Activated CD4-positive, alpha-beta T cell treated with anti-CD3 and anti-CD28 coated beads, Interleukin-2, amount 50 U/mL, for 1 hour (primary cell): ENCODE data around the gene CELA3B.
"Not testable (repeated sequence)": the region's sequence is repeated elsewhere in the genome, so short reads cannot be mapped to it uniquely, and the experiment has no call there.

Experiments
- DNase-seq: peaks from one replicate; pipeline ENCODE4 v3.0.0-alpha.2; 2020

The CELA3B gene

DNA sequence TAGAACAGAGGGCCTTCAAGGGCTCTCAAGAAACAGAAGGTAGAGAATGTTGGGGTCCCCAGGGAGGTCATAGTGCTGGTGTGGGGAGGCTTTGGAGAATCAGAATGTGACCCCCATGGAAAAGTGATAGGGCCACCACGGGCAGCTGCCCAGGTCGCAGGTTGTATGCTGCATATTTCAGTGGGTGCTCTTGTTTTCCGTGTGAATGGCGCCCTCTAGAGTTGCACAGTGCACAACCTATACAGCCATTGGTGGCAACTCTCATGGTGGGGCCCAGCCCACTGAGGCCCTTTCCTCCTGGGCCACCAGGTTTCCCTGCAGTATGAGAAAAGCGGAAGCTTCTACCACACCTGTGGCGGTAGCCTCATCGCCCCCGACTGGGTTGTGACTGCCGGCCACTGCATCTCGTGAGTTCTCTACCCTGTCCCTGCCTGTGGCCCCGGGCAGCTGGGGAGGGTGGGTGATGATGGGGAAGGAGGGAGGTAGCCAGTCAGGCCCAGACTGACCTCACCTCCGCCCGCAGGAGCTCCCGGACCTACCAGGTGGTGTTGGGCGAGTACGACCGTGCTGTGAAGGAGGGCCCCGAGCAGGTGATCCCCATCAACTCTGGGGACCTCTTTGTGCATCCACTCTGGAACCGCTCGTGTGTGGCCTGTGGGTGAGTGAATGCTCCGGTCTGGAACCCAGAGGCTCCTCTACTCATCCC lies 3.8 kb downstream of the CELA3B start:
- not testable (repeated sequence) for DNase-seq

DNA sequence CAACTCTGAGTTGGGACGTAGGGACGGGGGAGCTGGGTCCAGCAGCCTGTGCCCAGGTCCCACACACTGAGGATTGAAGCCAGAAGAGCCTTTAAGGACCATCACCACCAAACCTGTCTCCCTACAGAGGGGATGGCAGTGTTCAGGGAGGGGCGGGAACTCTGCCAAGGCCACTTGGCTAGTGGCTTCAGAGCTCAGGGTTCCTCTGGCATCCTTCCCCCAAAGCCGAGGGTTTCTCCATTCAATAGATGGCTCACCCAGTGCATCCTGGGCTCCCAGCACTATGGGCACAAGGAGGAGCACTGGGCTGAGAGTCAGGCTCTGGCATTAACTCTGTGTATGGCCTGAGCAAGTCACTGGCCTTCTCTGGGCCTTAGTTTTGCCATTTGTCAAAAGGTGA lies 4.4 kb downstream of the CELA3B start:
- not testable (repeated sequence) for DNase-seq

DNA sequence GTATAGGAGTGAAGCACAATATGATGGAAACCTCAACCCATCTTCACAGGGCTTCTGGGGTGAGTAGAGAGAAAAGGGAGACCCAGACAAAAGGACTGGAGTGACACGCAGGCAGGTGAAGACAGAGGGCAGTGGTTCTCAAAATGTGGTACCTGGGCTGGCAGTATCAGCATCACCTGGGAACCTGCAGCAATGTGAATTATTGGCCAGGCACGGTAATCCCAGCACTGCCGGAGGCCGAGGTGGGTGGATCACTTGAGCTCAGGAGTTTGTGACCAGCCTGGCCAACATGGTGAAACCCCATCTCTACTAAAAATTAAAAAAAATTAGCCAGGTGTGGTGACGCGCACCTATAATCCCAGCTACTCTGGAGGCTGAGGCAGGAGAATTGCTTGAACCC lies 5.3 kb downstream of the CELA3B start:
- DNase-seq, result not testable (repeated sequence)

DNA sequence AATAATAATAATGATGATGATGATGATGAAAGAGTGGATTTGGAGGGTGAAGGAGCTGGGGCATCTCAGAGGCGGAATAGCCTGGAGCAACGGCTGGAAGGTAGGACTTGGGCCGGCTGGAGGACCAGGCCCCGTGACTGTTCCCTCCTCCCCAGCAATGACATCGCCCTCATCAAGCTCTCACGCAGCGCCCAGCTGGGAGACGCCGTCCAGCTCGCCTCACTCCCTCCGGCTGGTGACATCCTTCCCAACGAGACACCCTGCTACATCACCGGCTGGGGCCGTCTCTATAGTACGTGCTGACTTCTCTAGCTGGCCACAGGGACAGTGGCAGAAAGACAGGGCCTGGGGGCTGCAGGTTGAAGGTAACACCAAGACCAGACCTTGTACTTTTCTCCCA lies 6.7 kb downstream of the CELA3B start:
- DNase-seq, result not testable (repeated sequence)

DNA sequence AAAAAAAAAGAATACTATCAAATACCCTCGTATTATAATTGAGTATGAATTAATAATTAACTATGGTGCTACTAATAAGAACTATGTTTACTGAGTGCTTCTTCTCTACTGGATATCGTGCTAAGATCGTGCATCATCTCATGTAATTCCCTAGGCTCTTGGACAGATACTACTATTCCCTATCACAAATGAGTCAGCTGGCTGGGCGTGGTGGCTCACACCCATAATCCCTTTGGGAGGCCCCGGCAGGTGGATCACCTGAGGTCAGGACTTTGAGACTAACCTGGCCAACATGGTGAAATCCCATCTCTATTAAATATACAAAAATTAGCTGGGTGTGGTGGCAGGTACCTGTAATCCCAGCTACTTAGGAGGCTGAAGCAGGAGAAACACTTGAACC lies 9.1 kb downstream of the CELA3B start:
- not testable (repeated sequence) for DNase-seq

DNA sequence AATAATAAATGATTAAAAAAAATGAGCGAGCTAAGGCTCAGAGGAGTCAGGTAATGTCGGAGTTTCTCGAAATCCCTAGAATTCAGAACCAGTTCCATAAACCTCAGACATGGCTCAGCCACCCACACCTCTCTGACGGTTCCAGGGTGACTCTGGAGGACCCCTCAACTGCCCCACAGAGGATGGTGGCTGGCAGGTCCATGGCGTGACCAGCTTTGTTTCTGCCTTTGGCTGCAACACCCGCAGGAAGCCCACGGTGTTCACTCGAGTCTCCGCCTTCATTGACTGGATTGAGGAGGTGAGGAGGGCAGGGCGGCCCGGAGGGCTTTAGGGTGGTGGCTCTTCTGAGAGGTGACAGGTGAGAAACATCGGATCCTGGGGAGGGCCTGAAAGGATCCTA lies 9.6 kb downstream of the CELA3B start:
- DNase-seq, result not testable (repeated sequence)

DNA sequence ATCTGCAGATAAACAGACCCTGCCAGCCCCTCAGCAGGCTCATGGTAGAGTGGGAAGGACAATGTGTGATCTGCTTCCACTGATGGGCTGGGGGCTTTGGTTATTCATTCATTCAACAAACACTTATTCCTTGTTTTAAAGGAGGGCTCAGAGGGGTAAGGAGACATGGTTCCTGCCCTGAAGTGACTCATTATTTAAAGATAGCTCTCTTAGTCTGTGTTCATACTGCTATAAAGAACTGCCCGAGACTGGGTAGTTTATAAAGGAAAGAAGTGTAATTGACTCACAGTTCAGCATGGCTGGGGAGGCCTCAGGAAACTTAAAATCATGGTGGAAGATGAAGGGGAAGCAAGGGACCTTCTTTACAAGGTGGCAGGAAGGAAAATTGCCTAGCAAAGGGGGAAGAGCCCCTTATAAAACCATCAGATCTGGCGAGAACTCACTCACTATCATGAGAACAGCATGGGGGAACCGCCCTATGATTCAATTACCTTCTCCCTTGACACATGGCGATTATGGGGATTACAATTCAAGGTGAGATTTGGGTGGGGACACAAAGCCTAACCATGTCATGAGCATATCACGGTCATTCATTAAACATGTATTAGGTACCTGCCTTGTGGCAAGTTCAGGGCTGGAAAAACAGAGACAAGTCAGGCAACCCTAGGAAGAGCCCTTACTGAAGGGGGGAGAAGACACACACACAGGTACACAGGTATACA lies 13.0 kb downstream of the CELA3B start:
- DNase-seq, result not testable (repeated sequence)

DNA sequence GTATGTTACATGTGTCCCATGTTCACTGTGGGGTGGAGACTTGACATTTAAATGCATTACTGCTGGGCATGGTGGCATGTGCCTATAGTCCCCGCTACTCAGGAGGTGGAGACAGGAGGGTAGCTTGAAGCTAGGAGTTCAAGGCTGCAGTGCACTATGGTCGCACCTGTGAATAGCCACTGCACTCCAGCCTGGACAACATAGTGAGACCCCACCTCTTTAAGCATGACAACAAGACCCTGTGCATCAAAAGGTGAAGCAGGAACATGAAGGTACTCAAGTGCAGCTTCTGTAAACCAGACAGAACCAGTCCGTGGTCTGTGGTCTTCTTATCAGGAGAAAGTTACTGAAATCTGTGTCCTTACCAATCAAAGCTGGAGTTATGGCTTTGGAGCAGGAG lies 15.4 kb downstream of the CELA3B start:
- not testable (repeated sequence) for DNase-seq

DNA sequence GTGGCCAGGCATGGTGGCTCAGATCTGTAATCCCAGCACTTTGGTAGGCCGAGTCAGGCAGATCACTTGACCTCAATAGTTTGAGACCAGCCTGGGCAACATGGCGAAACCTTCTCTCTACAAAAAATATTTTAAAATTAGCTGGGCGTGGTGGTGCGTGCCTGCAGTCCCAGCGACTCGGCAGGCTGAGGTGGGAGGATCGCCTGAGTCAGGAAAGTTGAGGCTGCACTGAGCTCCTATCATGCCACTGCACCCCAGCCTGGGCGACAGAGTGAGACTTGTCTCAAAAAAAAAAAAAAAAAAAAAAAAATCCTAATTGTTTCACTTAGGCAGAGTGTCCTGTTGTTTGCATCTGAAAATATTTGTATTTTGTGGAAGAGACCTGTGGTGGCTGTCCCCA lies 17.9 kb downstream of the CELA3B start:
- DNase-seq, result not testable (repeated sequence)

DNA sequence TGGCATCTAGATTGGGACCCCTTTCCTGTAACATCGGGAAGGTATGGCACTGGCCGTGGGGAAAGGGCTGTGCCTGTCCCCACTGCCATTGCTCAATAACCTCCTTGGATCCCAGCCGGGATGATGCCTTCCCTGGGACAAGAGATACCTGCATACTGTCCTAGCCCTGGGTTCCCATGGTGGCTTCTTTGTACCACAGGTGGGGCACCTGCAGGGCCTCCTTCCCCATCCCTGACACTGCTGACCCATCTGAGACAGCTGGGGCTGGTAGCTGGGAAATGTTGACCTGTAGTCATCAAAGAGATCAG lies 19.8 kb downstream of the CELA3B start:
- not testable (repeated sequence) for DNase-seq

DNA sequence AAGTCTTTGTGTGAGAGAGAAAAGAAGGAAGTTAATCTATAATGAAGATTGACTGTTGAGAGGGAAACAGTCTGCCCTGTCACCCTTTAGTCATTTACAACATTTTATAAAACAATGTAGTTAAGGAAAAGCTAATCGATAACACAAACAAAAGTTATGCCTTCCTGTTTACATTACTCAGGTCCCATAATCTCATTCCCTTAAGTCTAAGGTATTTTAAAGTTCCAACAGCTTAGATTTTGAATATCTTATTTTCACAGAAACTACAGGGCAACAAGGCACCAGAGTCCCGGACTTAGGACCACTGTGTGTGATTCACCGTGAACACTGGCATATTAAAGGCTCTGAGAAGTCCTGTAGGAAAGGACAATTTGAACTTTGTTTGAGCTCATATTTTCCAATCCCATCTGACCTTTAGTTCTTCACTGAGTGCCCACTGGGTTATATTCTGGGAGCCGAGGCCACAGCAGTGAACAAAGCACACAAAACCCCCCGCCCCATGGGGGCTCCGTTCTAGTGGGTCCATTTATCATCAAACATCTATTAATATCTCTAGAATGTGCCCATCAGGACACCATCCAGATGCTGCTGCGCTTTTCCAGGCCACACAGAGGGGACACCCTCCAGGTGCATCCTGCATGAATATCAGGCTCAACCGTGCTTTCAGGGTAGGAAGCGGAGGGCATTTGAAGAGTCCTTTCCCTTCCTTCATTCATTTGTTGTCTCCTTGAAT lies 21.2 kb downstream of the CELA3B start:
- DNase-seq, result not testable (repeated sequence)

DNA sequence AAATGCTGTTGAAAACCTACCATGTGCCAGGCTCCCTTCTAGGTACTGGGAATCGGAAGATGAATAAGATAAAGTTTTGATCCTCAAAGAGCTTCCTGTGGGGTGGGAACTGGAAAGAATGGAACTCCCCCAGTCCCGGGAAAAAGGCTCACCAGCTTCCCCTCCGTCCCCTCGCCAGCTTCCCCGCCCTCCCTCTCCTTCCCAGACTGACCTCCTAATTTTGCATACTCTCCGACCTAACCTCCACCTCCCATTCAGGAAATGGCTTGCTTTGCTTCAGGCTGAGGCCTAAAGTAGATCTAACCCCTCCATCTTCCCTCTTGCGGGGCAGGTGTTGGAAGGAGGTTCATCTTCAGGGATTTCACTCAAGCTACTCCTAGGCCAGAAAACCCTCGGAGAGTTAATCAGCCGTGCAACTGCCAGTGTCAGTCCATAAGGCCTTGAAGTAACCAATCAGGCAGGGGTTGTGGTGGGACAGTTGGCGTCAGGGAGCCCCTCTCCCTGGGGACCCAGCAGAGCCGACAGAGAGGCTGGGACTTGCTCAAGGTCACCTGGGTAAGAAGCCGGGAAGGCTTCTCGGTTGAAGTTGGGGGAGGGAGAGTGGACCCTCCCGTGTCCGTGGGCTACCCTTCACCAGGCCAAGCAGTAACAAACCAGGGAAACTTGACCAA lies 21.9 kb downstream of the CELA3B start:
- not testable (repeated sequence) for DNase-seq

DNA sequence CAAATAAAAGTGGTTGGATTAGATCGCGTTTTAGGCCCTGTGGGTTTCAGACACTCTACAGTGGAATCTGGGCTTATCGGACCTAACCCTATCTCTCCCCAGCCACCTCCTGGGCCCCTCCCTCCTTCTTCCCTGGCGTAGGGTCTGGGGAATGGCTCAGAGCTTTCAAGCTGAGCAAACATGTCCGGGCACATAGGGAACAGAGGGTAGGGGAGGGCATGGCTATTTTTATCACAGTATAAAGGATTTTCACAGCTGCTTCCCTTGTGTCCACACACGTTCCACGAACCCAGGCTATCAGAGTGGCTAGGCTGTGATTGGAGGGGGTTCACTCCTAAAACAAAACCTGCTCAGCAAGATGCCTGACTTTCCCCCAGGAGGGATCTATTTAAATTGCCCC lies 22.8 kb downstream of the CELA3B start:
- not testable (repeated sequence) for DNase-seq

DNA sequence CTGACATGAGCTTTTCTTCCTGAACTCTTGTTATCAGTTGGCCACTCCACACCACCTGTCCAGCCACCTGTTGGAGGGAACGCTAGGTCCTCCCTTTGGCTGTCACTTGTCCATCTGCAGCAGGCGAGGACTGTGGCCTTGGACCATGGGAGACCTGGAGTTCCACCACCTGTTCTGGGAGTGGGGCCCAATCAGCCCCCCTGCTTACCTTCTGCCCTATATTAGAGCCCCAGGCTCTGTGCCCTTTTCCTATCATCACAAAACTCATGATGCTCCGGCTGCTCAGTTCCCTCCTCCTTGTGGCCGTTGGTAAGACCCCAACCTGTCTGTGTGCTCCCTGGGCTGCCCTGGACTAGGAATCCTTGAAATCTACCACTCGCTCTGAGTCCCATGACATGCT lies 24.6 kb downstream of the CELA3B start, which contains the start of gene CELA3A:
CELA3A (plus strand) TSS at position 249 of the 400 bp plus-strand sequence; CDS start at position 267, 18 bp downstream.
- DNase-seq, result no peak

DNA sequence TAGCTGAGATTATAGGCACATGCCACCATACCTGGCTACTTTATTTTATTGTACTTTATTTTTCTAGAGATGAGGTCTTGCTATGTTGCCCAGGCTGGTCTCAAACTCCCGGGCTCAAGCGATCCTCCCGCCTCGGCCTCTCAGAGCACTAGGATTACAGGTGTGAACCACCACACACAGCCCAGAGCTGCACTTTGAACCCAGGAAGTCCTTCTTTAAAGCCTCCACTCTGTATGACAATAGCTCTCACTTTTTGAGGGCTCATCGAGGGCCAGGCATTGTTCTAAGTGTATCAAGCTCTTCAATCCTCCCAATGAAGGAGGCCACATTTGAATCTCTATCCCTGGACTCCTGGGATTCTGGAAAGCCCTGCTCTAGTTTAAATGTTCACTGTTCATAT lies 25.6 kb downstream of the CELA3B start:
- DNase-seq, result not testable (repeated sequence)

DNA sequence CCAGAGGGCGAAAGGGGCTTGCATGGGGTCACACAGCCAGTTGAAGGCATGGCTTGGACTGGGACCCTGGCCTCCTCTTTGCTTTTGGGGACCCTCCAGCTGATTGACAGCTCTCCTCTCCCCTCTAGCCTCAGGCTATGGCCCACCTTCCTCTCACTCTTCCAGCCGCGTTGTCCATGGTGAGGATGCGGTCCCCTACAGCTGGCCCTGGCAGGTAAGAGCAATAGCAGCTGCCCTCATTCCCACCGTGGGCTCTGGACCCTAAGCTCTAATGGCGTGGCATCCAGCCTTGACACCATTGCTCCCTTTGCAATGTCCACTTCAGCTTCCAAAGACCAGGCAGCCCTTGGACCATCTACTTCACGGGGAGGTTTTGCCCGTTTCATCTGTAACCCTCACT lies 26.1 kb downstream of the CELA3B start:
- DNase-seq, result not testable (repeated sequence)

DNA sequence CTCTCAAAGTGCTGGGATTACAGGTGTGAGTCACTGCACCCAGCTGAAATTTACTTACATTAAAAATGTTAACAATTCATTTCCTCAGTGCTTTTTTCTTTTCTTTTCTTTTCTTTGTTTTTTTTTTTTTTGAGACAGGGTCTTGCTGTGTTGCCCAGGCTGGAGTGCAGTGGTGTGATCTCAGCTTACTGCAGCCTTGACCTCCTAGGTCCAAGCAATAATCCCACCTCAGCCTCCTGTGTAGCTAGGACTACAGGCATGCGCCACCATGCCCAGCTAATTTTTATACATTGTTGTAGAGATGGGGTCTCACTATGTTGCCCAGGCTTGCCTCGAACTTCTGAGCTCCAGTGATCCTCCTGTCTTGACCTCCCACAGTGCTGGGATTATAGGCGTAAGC lies 27.1 kb downstream of the CELA3B start:
- not testable (repeated sequence) for DNase-seq

DNA sequence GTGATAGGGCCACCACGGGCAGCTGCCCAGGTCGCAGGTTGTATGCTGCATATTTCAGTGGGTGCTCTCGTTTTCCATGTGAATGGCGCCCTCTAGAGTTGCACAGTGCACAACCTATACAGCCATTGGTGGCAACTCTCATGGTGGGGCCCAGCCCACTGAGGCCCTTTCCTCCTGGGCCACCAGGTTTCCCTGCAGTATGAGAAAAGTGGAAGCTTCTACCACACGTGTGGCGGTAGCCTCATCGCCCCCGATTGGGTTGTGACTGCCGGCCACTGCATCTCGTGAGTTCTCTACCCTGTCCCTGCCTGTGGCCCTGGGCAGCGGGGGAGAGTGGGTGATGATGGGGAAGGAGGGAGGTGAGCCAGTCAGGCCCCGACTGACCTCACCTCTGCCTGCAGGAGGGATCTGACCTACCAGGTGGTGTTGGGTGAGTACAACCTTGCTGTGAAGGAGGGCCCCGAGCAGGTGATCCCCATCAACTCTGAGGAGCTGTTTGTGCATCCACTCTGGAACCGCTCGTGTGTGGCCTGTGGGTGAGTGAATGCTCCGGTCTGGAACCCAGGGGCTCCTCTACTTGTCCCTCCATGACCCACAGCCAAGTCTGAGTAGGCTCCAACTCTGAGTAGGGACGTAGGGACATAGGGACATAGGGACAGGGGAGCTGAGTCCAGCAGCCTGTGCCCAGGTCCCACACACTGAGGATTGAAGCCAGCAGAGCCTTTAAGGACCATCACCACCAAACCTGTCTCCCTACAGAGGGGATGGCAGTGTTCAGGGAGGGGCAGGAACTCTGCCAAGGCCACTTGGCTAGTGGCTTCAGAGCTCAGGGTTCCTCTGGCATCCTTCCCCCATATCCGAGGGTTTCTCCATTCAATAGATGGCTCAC lies 28.7 kb downstream of the CELA3B start:
- peak; percentile 34 for DNase-seq

DNA sequence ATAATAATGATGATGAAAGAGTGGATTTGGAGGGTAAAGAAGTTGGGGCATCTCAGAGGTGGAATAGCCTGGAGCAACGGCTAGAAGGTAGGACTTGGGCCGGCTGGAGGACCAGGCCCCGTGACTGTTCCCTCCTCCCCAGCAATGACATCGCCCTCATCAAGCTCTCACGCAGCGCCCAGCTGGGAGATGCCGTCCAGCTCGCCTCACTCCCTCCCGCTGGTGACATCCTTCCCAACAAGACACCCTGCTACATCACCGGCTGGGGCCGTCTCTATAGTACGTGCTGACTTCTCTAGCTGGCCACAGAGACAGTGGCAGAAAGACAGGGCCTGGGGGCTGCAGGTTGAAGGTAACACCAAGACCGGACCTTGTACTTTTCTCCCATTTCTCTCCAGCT lies 29.9 kb downstream of the CELA3B start:
- DNase-seq, result not testable (repeated sequence)

DNA sequence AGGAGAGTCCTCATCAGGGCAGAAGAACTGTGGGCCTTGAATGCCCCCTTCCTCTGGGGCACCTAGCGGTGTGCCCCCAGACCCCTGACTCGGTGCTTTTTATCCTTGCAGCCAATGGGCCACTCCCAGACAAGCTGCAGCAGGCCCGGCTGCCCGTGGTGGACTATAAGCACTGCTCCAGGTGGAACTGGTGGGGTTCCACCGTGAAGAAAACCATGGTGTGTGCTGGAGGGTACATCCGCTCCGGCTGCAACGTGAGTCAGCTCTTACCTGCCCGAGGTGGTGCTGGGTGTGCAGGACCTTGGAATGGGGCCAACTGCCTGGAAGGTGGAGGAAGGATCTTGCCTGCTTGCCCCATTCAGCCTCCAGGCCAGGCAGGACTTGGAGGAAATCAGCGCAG lies 30.4 kb downstream of the CELA3B start:
- DNase-seq, result not testable (repeated sequence)

DNA sequence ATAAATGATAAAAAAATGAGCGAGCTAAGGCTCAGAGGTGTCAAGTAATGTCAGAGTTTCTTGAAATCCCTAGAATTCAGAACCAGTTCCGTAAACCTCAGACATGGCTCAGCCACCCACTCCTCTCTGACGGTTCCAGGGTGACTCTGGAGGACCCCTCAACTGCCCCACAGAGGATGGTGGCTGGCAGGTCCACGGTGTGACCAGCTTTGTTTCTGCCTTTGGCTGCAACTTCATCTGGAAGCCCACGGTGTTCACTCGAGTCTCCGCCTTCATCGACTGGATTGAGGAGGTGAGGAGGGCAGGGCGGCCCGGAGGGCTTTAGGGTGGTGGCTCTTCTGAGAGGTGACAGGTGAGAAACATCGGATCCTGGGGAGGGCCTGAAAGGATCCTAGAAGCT lies 32.7 kb downstream of the CELA3B start:
- not testable (repeated sequence) for DNase-seq

DNA sequence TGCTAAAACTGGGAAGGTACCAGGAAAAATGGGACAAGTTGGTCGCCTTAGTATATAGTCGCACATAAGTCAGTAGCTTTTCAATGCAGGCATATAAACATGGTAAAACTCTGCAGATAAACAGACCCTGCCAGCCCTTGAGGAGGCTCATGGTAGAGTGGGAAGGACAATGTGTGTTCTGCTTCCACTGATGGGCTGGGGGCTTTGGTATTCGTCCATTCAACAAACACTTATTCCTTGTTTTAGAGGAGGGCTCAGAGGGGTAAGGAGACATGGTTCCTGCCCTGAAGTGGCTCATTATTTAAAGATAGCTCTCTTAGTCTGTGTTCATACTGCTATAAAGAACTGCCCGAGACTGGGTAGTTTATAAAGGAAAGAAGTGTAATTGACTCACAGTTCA lies 35.9 kb downstream of the CELA3B start:
- not testable (repeated sequence) for DNase-seq
